MG63 (cell line): ENCODE measurements around the gene OR1F1. TPM values are rescaled to one million over a fixed set of nuclear protein-coding genes. Genes with fewer than 3 reads are reported as not detected.
"Not testable (repeated sequence)": the region's sequence is repeated elsewhere in the genome, so short reads cannot be mapped to it uniquely, and the experiment has no call there.

ENCODE experiments used
- DNase-seq: peaks from one replicate; pipeline ENCODE4 v3.0.0-alpha.2; 2020
- H3K27me3 ChIP-seq: fragments of 250-450 bp; sonication (Bioruptor Pico); 2 replicates; pipeline ENCODE4 v1.5.1; 2020; ENCODE audit warnings: mild to moderate bottlenecking, moderate library complexity
- H3K36me3 ChIP-seq: fragments of 250-450 bp; sonication (Bioruptor Pico); 2 replicates; pipeline ENCODE4 v1.5.1; 2020; ENCODE audit warnings: mild to moderate bottlenecking, moderate library complexity
- H3K4me3 ChIP-seq: fragments of 250-450 bp; sonication (Bioruptor Pico); 2 replicates; pipeline ENCODE4 v1.5.1; 2020; ENCODE audit warnings: mild to moderate bottlenecking, moderate library complexity
- H3K9me3 ChIP-seq: fragments of 250-450 bp; sonication (Bioruptor Pico); 2 replicates; pipeline ENCODE4 v1.5.1; 2020; ENCODE audit warnings: mild to moderate bottlenecking, moderate library complexity
- total RNA-seq: library from RNA; depleted of rRNA; stranded (reverse); fragments of >200 nt; shearing (Covaris generic); gene quantifications from 2 replicates; pipeline ENCODE4 v1.2.3, GENCODE V29; 2014; ENCODE audit warnings: low replicate concordance

Gene OR1F1
- total RNA-seq, 1 experiment from 2014 or later, result not detected

DNA sequence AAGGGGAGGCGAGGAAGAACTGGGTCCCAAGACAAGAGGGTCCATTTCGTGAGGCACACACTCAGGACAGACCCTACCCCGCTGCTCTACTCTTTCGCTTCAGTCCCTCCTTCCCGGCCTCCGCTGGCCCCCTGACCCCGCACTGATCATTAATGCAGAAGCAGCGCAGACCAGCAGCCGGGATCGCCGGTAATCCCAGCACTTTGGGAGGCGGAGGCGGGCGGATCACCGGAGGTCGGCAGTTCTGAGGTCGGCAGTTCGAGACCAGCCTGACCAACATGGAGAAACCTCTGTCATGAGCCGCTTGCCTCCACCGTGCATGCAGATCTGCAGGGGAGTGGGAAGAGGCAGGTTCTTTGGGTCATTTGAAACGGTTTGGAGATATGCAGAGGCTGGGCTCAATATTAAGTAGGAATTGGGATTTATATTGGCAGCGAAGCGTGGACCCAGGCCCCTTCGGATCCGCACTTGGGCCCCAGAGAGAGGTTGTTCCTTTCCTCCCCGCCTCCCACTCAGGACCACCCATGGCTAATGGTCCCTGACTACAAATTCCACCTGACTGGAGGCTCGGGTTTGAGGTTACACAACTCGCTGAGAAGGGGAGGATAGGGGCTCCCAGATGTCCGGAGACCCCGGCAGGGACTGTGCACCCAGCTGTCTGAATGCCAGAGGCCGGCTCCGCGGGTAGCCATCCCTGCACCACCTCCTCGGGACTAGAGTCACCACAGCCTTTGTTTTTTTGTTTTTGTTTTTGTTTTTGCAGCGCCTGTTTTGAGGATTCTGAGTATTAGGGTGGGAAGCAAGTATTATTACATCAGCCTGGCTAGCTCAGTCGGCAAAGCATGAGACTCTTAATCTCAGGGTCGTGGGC lies 23.6 kb upstream of the OR1F1 start:
- H3K9me3 ChIP-seq, result no peaks in the 10 kb centered on the region
- H3K27me3 ChIP-seq, result no peaks in the 10 kb centered on the region; the same call in 1 of the 2 replicates
- DNase-seq, result no peak
- H3K4me3 ChIP-seq, result no peak overlapping the region
- no peaks in the 10 kb centered on the region for H3K36me3 ChIP-seq

DNA sequence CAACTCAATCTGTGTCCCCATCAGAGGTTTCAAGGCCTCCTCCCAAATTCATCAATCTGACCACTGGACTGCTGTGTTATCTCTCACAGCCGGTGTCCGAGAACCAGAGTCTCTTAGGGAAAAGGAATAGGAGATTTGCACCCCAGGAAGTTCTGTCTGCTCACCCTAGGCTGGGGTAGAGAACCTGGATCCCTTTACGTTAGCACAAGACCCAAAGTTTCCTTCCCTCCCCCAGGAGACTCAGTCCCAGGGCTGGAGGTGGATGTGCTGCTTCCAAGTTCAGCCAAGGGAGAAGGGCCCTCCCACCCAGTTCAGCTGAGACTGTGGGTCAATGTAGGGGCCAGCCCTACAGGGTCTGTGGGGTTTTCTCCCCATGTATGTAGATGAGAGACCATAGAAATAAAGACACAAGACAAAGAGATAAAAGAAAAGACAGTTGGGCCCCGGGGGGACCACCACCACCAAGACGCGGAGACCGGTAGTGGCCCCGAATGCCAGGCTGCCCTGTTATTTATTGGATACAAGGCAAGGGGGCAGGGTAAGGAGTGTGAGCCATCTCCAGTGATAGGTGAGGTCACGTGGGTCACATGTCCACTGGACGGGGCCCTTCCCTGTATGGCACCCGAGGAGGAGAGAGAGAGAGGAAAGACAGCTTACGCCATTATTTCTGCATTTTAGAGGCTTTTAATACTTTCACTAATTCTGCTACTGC lies 22.7 kb upstream of the OR1F1 start:
- no peak overlapping the region for H3K4me3 ChIP-seq
- H3K9me3 ChIP-seq, result no peaks in the 10 kb centered on the region
- H3K27me3 ChIP-seq, result peaks cover 8% of the 10 kb centered on the region
- H3K36me3 ChIP-seq, result no peaks in the 10 kb centered on the region
- no peak for DNase-seq

DNA sequence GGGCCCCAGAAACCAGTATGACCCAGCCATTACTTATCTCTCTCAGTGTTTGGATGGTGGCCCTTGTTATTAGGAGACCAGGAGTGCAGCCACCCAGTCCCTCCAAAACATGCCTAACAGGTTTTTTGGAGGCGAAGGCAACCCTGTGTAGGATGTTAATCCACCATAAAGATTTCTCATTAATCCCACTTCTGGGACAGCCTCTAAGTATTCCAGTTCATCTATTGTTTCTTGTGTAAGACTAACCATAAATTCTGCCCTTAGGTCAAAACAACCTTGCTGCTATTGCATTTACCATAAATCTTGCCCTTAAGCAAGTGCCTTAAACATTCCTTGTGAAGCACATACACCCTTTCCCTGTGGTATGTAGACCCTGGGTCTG lies 21.5 kb upstream of the OR1F1 start:
- H3K27me3 ChIP-seq, result peaks cover 16% of the 10 kb centered on the region
- H3K36me3 ChIP-seq, result no peaks in the 10 kb centered on the region
- no peak overlapping the region for H3K4me3 ChIP-seq
- DNase-seq, result no peak
- H3K9me3 ChIP-seq, result no peaks in the 10 kb centered on the region

DNA sequence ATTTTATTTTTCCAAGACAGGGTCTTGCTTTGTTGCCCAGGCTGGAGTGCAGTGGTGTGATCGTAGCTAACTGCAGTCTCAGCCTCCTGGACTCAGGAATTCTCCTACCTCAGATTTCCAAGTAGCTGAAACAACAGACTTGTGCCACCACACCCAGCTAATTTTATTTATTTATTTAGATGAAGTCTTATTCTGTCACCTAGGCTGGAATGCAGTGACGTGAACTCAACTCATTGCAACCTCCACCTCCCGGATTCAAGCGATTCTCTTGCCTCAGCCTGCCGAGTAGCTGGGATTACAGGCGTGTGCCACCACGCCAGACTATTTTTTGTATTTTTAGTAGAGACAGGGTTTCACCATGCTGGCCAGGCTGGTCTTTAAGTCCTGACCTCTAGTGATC lies 19.3 kb upstream of the OR1F1 start:
- not testable (repeated sequence) for H3K36me3 ChIP-seq, H3K9me3 ChIP-seq, DNase-seq, H3K4me3 ChIP-seq
- peaks cover 18% of the 10 kb centered on the region for H3K27me3 ChIP-seq

DNA sequence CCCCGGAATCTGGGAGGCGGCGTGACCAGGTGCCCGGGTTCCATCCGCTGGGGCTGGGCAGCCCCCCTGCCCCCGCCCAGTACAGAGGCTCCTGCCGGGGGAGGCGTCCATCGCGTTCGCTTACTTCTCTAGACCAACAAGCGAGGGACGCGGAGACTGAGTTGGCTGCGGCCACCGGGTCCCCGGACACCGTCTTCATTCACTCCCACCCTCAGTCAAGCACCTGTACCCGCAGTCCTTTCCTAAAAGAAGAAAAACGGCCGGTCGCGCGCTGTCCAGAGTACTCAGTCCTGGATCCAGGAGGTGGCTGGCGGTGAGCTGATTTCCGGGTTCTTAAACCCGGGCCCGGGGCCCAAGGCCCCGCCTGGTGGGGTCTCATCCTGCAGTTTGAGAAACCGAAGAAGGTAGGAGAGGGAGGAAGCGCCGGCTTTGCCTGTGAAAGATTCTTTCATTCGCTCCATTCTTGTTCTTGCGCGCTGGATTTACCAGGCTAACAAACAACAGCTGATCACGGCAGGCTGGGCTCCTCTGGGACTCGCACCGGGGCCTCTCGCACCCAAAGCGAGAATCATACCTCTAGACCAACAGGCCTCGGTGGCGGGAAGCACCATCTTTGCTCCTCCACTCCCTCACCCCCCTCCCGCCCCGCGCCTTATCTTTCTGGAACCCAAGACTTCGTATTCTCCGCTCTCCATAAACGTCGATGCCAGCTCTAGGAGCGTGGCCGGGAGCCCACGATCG lies 17.4 kb upstream of the OR1F1 start:
- H3K4me3 ChIP-seq, result no peak overlapping the region
- H3K27me3 ChIP-seq, result peaks cover 18% of the 10 kb centered on the region
- no peaks in the 10 kb centered on the region for H3K9me3 ChIP-seq
- no peak for DNase-seq
- H3K36me3 ChIP-seq, result no peaks in the 10 kb centered on the region

DNA sequence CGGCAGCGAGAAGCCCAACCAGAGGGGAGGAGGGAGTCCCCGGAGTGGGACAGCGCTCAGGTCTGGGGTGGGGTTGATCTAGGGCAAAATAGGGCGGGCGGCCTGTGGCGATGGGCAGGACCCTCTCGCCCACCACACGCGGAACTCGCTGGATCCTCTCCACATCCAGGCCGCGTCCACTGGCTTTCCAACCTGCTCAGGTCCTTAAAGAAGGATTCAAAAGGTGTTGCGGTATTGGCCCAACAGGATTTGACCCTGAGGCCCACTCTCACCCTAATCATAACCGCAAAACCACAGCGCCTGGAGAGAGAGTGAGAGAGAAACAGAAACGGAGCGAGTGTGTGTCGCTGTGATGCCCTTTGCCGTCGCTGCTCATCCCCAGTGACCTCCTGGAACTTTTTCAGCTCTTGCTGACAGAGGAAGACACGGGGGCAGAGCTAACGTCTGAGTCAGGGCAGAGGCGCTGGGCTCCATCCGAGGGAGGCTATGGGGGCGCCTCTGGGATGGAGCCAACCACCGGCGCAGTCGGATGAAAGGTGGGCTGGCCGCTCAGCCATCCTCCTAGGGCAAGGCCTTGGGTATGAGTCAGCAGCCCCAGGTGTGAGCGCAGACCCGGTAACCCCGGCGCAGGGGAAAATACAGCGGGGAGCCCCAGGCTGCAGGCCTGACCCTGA lies 16.7 kb upstream of the OR1F1 start:
- Histone ChIP-seq H3K36me3 (no peaks in the 10 kb centered on the region), H3K4me3 (no peak overlapping the region), H3K9me3 (no peaks in the 10 kb centered on the region), H3K27me3 (peaks cover 18% of the 10 kb centered on the region)
- no peak for DNase-seq

DNA sequence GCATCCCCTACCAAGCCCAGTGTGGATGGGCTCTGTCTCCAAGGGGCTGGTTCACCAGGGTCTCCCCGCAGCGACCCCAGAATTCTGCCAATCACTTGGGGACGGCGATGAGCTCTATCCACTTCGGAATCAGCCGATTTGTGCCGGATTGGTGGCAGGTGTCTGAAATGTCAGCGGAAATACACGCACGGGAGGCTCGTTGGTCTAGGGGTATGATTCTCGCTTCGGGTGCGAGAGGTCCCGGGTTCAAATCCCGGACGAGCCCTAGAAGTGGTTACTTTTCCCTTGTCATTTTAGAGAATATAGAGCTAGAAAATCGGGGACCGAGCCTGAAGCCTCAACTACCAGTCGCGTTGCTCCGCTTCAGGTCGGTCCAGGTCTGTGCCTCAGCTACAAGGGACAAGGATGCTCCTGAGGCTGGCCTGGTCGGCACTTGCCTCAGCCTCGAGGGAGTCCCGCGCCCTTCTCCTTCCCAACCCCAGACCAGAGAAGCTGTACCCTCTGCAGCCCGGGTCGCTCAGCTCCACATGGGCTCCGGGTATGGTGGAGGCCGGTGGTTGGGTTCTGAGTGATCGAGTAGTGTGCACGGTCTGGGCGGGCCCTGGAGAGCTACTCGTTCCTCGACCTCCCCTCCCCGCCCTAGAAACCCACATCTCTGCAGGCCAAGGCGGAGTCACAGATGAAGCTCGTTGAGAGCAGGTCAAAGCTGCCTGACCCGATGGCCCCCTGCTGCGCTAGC lies 16.0 kb upstream of the OR1F1 start:
- peak; percentile 78 for DNase-seq
- no peaks in the 10 kb centered on the region for H3K36me3 ChIP-seq
- peaks cover 20% of the 10 kb centered on the region for H3K27me3 ChIP-seq
- H3K9me3 ChIP-seq, result no peaks in the 10 kb centered on the region
- H3K4me3 ChIP-seq, result no peak overlapping the region

DNA sequence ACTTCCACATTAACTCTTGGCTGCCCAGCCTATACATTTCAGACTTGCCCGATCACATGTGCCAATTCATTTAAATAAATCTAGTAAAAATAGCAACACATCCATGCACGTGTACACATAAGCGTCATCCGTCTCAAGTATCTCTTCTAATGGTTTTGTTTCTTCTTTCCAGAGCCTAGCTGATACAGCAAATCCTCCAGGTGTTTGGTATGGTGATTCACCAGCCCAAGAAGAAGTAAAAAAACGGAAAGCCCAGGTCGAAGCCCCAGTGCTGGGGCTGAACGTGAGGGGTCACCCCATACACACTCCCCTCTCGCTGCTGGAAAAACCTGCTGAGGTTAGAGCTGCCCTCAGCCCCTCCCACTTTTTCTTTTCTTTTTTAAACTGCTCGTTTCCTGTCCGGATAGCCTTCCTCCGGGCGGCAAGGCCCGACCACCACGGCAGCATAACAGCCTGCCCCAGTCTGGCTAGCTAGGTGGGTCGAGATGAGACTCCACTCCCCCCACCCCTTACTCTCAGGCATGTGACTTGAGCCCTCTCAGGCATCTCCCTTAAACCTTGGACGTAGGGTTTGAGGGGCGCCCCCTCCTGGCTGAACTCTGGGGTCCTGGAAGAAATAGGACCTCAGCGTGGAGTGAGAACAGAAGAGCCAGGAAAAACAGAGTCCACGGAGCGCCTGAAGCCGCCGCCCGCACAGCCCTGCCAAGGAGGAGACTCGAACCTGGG lies 13.9 kb upstream of the OR1F1 start:
- no peak for DNase-seq
- no peaks in the 10 kb centered on the region for H3K9me3 ChIP-seq
- no peaks in the 10 kb centered on the region for H3K36me3 ChIP-seq
- H3K4me3 ChIP-seq, result peak overlapping the region; percentile 13; the same call in 1 of the 2 replicates
- H3K27me3 ChIP-seq, result peaks cover 20% of the 10 kb centered on the region

DNA sequence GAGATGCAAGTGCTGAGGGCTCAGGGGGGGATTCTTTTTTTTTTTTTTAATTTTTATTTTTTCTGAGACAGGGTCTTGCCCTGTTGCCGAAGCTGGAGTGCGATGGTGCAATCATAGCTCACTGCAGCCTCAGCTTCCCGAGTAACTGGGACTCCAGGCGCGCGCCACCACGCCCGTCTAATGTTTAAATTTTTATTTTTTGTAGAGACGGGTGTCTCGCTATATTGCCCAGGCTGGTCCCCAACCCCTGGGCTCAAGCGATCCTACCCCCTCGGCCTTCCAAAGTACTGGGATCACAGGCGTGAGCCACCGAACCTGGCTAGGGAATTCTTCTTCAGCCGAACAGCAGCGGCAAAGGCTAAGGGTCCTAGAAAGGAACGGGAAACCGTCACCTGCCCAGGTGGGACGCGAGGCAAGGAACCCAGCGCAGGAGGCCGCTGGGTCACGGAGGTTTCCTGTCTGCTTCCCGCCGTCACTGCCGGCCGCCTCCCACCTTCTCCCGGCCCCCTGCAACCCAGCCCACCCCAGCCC lies 13.3 kb upstream of the OR1F1 start:
- no peak for DNase-seq
- H3K27me3 ChIP-seq, result peaks cover 18% of the 10 kb centered on the region
- H3K9me3 ChIP-seq, result no peaks in the 10 kb centered on the region
- H3K4me3 ChIP-seq, result peak overlapping the region; percentile 46; the same call in 1 of the 2 replicates
- H3K36me3 ChIP-seq, result no peaks in the 10 kb centered on the region

DNA sequence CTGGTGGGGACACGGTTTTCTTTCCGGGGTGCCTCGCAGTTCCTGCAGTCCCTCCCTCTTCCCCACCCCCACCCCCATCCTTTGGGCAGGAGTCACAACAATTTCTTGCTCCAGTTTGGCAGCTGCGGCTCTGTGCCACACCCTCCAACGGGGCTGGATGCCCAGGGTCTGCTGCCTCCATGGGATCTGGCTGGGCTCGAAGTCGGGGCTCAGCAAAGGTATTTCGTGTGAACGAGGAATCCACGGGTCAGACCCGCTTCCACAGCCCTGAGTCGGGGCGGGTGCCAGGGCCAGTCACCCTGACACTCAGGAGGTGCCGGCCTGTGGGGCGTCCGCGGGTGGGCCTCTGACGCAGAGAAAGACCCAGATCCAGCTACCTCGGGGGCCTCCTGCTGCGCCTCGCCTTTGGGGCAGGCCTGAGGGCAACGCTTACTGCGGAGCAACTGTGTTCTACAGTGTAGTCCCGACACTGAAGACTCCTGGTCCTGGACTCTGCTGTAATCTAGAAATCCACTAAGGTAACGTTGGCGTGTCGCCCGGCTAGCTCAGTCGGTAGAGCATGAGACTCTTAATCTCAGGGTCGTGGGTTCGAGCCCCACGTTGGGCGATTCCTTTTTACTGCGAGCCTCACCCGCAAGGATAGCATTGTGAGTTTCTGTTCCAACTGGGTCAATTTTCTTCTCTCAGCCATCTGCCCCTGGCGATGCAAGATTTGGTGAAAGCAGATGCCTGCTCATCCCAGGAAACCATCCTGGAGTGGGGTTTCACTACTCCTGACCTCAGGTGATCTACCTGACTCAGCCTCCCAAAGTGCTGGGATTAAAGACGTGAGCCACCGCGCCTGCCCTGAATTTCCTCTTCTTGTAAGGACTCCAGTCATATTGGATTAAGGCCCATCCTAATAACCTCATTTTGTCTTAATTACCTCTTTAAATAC lies 12.6 kb upstream of the OR1F1 start:
- Histone ChIP-seq H3K4me3 (peak overlapping the region; percentile 46), H3K9me3 (no peaks in the 10 kb centered on the region), H3K27me3 (peaks cover 11% of the 10 kb centered on the region), H3K36me3 (no peaks in the 10 kb centered on the region)
- peak; percentile 66 for DNase-seq

DNA sequence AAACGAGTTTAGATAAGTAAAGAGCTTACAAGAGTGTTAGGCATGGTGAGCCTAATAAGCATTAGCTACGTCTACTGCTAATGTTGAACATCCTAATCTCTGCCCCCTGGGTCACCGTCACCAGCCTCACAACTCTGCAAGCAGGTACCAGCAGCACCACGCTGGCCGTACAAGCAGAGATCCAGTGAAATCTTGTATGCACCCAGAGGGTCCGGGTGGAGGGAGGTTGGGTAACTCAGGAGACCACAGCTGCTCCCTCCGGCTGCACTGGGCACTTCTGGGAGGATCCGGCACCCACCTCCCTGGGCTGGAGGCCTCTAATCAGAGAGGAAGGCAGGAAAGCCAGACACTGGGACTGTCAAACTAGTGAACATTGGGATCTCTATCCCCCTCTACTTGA lies 8.4 kb upstream of the OR1F1 start:
- H3K27me3 ChIP-seq, result peaks cover 9% of the 10 kb centered on the region
- H3K36me3 ChIP-seq, result no peaks in the 10 kb centered on the region
- DNase-seq, result no peak
- H3K9me3 ChIP-seq, result no peaks in the 10 kb centered on the region
- H3K4me3 ChIP-seq, result no peak overlapping the region

DNA sequence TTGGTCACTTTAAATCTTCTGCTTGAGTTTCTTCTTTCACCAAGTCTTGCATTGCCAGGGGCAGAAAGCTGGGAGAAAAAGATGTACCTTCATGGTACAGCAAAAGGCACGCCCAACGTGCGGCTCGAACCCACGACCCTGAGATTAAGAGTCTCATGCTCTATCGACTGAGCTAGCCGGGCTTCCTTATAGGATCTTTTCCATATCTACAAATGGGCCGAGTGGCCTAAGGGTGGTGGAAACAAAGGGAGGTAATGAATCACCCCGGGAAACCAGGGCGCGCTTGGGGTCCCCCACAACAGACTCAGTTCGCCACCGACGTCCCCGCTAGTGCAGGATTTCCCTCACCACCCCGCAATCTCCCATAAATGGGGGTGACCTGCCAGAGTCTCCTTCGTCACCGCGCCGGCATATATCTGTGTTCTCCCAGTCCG lies 7.5 kb upstream of the OR1F1 start:
- no peaks in the 10 kb centered on the region for H3K9me3 ChIP-seq
- no peak for DNase-seq
- H3K36me3 ChIP-seq, result no peaks in the 10 kb centered on the region
- no peak overlapping the region for H3K4me3 ChIP-seq
- H3K27me3 ChIP-seq, result peaks cover 9% of the 10 kb centered on the region

DNA sequence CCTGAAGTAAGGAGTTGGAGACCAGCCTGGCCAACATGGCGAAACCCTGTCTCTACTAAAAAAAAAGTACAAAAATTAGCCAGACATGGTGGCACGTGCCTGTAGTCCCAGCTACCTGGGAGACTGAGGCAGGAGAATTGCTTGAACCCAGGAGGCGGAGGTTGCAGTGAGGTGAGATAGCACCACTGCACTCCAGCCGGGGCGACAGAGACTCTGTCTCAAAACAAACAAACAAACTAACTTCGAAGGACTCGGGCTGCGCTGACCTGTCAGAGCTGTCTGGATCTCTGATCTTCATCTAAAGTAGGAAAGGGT lies 5.8 kb upstream of the OR1F1 start:
- DNase-seq, H3K9me3 ChIP-seq, H3K27me3 ChIP-seq, H3K36me3 ChIP-seq: not testable (repeated sequence)
- H3K4me3 ChIP-seq, result peak overlapping the region; percentile 61

DNA sequence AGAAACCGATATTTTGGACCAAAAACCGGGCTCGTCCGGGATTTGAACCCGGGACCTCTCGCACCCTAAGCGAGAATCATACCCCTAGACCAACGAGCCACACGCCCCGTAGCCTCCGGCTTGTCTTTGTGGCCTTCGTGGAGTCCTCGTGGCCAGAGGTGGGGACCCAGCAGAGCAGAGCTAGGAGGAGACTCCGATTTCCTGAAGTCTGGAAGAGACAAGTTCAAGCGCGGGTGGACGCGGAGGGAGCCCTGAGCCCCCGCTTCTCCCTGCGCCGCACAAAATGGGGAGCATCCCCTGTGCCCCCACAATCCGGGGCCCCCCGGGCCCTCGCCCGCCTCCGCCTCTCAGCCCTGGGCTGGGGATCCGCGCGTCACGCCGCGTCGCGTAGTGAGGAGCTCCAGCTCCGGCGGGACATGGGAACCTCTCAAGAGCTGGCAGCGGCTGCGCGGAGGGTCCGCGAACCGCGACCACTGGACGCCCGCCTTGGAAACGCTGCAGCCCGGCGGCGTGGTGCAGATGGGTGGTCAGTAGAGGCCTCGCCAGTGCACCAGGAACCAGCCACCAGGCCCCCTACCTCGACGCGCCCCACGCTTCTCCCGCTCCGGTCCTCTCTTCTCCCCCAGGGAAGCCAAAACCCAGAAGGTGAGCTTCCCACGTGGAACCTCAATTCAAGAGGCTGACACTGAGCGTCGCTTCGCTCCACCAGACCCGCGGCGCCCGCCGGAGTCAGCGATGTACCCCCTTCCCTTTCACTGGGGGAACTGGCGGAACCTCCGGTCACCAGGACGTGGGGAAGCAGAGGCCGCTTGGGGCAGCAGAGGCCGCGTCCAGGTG lies 5.2 kb upstream of the OR1F1 start:
- Histone ChIP-seq H3K9me3 (no peaks in the 10 kb centered on the region), H3K27me3 (peaks cover 6% of the 10 kb centered on the region), H3K36me3 (no peaks in the 10 kb centered on the region), H3K4me3 (peak overlapping the region; percentile 61)
- peak; percentile 75 for DNase-seq
